Right forelimb (tissue), 1 donor: ENCODE results near the gene AMH.
A peak's percentile ranks its signal among the peaks of the same experiment; 100 is the strongest.

Source experiments
- DNase-seq: peaks from one replicate; pipeline ENCODE4 v3.0.0-alpha.2; 2018

The AMH gene

DNA sequence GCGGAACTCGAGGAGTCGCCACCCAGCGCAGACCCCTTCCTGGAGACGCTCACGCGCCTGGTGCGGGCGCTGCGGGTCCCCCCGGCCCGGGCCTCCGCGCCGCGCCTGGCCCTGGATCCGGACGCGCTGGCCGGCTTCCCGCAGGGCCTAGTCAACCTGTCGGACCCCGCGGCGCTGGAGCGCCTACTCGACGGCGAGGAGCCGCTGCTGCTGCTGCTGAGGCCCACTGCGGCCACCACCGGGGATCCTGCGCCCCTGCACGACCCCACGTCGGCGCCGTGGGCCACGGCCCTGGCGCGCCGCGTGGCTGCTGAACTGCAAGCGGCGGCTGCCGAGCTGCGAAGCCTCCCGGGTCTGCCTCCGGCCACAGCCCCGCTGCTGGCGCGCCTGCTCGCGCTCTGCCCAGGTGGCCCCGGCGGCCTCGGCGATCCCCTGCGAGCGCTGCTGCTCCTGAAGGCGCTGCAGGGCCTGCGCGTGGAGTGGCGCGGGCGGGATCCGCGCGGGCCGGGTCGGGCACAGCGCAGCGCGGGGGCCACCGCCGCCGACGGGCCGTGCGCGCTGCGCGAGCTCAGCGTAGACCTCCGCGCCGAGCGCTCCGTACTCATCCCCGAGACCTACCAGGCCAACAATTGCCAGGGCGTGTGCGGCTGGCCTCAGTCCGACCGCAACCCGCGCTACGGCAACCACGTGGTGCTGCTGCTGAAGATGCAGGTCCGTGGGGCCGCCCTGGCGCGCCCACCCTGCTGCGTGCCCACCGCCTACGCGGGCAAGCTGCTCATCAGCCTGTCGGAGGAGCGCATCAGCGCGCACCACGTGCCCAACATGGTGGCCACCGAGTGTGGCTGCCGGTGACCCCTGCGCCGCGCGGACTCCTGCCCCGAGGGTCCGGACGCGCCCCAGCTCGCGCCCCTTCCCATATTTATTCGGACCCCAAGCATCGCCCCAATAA, 2.3 kb downstream of the AMH start:
- no peak for DNase-seq

DNA sequence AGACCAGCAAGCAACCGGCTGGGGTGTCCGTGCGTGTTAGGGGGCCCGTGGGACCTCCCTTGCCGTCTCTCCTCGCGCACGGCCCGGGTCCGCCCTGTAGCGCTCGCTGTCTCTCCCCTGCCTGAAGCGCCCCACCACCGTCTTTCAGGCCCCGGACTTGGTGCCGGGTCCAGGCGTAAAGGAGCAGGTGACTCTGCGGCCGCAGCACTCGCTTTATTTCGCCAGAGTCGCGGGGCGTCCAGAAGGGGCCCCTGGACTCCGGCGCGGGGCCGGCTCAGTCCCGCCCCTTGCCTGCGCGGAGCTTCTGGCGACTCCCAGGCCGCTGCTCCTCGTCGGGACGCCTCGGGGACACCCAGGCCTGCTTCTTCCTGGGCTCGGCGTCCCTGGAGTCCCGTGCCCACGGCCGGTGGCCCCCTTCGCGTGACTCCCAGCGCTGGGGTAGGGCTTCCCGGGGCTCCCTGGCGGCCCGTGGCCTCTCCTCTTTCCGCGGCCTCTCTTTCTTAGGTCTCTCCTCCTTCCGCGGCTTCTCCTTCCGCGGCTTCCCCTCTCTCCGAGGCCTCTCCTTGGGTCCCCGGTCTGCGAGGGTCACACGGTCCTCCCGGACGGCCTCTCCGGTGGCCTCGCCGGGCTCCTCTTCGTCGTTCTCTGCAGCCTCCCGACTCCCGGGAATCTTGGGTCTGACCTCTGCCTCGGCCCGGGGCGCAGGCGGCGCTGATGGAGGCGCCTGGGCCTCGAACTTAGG, 3.1 kb downstream of the AMH start:
- DNase-seq: no peak

- no peak for DNase-seq
These were observed 3.6 kb downstream of the AMH start for GRCh38 chr19:2252797-2253105.

- no peak for DNase-seq
These were observed 4.3 kb downstream of the AMH start for GRCh38 chr19:2253106-2254063.

- no peak for DNase-seq
These were observed 5.1 kb downstream of the AMH start for GRCh38 chr19:2254064-2254872.

DNA sequence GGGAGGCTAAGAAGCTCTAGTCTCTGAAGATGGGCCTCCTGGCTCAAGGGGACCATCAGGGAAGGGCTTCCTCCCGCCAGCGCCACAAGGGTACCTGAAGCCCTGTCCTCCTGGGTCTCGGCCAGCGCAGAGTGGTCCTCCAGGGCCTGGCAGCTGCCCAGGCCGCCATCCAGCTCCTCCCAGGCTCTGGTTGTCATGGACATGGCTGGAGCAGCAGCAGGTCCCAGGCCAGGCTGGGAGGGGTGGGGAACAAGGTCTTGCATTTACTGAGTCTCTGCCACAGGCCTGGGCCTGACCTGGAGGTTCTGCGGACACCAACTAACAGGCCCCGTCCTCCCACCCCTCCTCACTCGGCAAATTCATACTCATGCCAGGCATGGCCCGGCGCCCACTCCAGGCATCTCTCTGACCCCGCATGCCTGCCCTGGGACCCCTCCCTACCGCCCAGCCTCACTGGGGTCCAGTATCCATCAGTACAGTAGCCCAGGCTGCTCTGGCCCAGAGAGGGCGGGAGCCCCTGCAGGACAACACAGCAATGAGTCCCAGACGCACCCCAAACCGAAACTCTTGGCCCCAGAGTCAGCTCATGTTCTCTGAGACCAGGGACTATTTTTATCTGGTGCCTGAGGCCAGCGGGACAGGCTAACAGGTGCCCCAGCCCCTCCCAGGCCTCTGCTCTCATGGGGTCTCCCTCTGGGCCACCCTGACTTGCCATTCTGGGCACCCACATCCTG, 6.2 kb downstream of the AMH start:
- peak; percentile 40 for DNase-seq

- peak; percentile 79 for DNase-seq
These were observed 7.0 kb downstream of the AMH start, which contains the start of gene JSRP1 for GRCh38 chr19:2255982-2256685. Gene JSRP1, minus strand, starts transcription at chr19:2256417. Its CDS starts 1,103 bp downstream, at chr19:2255314.

GRCh38 chr19:2259336-2259735, 10.2 kb downstream of the AMH start:
- DNase-seq: no peak

DNA sequence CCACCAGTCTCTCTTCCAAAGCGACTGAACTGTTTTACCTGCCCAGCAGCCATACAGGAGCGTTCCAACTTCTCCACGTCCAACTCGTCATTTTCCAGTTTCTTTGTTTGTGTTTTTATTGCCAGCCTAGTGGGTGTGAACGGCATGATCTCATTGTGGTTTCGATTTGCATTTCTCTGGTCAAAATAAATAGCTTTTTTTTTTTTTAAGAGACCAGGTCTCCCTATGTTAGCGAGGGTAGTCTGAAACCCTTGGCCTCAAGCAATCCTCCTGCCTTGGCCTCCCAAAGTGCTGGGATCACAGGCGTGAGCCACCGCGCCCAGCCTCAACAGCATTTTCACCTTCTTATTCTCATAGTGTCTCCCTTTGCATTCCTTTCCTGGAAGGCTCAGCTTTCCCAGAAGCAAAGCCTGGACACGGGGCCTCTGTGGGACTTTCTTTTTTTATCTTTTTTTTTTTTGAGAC, 11.2 kb downstream of the AMH start:
- DNase-seq: no peak

DNA sequence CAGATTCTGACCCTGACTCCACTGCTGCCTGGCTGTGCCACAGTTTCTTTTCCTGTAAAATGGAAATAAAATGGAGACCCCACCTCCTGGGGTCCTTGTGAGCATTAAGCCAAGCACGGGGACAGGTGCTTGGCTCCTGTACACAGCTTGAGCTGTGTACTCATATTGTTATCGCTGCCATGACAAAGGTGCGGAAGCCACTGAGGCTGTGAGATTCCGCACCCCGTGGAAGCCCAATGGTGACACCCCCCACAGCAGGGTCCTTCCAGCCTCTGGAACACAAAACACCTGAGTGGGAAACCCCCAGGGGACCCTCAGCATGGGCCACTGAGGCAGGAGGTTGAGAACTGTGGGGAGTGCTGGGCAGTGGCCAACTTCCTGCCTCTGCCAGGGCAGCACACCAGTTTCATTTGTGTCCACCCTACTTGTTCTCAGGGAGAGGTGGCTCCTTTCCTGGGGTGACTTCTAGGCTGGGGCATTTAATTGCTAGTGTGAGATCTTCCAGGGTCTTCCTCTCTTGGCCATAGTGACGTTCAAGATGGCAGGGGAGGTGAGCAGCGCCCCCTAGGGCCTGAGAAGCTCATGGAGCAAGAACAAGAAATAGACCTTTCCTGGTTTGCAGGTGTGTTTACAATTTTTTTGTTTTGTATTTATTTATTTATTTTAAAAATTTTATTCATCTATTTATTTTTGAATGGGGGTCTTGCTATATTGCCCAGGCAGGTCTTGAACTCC, 12.5 kb downstream of the AMH start:
- DNase-seq: no peak

DNA sequence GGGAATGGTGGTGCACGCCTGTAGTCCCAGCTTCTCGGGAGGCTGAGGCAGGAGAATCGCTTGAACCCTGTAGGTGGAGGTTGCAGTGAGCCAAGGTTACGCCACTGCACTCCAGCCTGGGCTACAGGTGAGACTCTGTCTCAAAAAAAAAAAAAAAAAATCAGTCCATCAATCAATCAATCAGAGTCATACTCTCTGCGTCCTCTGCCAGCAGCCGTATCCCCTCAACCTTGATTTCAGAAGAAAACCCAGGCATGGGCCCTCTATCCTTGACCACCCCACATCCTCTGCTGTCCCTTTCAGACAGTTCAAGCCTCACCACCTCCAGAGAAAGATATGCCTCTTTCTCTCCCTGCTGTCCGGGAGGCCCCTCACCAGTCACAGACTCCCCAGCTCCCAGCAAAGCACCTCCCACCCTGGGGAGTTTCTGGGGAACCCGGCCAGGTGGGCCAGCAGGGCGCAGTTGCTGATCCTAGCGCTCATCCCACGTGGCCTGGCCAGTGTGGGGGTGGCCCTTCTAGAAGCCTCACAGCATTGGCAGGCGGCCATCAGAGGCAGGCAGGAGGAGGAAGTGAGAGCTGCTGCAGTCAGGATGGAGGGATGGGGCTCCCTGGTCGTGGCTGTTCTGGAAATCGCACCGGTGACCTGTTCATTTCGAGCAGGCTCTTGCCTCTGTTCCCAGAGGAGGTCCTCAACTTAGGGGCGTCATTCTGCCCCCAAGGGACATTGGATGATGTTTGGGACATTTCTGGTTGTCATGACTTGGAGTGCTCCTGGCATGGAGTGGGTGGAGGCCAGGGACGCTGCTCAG, 17.3 kb downstream of the AMH start:
- DNase-seq: no peak

DNA sequence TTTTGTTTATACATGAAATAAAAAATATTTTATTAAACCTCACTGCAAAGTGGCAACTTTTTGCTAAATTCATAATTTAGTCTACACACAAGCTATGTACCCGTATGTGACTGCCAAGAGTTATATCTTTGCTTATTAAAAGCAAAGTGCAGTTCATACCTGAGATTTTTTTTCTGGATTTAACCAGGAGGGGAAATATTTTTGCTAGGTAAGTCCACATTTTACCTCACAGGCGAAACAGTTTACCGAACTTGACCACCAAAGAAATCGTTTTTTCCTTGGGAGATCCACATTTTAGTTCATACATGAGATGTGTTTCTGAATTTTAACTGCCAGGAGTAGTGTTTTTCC, 19.3 kb downstream of the AMH start:
- DNase-seq: no peak

GRCh38 chr19:2268861-2269243, 19.7 kb downstream of the AMH start:
- no peak for DNase-seq

DNA sequence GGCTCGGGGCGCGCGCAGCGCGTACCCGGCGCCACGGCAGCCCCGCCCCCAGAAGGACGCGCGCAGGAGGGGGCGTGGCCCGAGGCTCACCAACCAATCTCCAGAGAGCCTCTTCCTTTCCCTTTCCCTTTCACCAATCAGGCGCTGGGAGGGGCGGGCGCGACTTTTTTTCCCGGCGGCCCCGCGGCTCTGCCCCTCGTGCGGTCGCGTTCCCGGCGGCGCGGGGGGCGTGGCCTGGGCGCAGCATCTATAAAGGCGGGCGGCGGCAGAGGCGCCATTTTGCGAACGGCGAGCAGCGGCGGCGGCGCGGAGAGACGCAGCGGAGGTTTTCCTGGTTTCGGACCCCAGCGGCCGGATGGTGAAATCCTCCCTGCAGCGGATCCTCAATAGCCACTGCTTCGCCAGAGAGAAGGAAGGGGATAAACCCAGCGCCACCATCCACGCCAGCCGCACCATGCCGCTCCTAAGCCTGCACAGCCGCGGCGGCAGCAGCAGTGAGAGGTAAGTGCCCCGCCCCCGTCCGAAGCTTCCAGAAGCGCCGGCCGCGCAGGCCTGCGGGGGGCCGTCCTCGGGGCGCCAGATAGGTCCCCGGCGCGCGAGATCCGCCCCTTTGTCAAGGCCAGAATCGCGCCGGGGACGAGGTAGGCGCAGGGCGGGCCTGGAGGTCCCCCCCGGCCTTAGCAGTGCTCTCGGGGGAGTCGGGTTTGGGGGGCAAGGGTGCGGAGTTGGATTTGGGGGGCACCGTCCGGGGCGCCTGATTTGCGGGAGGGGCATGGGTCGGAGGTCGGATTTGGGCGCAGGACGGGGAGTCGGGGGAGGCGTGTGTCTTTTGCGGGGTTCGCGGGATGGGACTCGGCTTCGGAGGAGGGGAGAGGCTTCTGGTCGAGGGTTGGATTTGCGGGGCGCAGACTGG, 20.4 kb downstream of the AMH start:
- DNase-seq: peak; percentile 99

DNA sequence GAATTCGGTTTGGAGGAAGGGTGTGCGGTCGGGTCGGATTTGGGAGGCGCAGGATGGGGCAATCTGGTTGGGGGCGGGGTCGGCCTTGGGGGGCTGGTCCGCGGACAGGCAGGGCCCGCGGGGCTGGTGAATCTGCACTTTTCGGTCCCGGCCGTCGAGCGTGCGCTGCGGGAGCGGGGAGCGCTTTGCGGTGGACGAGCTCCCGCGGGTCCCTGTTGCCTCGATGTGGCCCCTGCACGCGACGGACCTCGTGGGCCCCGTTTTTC, 21.0 kb downstream of the AMH start:
- no peak for DNase-seq

DNA sequence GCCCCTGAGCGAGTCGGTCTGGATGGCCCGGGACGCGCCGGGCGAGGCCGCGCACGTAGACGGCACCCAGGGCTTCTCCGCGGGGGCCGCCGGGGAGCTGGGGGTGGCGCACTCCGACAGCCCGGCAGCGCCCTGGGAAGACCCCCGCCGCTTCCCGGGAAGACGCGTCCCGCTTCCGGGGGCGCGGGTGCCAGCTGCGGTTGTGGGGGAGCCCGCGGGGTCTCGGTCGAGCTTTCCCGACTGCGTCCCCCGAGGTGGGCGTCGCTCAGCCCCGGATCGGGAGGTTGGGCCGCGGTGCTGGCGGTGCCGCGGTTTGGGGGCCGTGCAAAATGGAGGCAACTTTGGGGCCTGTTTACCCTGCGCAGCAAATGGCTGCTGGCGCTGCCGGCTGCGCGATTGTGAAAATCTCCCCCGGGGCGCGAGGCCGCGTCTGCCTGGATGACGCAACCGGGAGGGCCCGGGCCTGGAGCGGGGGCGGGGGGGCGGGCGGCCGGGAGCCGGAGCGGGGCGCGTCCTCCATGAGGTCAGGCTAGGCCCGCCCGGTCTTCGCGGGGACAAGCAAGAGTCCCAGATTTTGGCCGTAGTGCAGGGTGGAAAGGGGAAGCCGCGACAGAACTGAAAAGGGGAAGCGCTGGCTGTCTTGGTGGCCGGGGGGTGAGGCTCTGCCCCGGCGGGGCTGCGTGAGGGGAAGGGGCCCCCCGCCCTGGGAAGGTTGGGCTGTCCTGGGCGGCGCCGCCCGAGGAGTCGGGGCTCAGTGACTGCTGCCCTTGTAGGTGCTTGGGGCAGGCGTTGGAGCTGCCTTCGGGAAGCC, 21.5 kb downstream of the AMH start:
- peak; percentile 88 for DNase-seq
